Measurements from ENCODE around the gene CALY. TPM values are rescaled to one million over a fixed set of nuclear protein-coding genes. Genes with fewer than 3 reads are reported as not detected.

Gene CALY
- total RNA-seq, 1 donor from 2014 or later: 3.5 TPM

- TF ChIP-seq CTCF (IDR thresholded peaks at IDR 0.05): no peak
- Mint-ChIP-seq H3K9me3 (ENCODE audit: unreplicated experiment) (no peaks in the 10 kb centered on the region), H3K4me3 (ENCODE audit: unreplicated experiment) (no peak overlapping the region), H3K36me3 (ENCODE audit: unreplicated experiment) (peaks cover 64% of the 10 kb centered on the region), H3K4me1 (ENCODE audit: unreplicated experiment) (no peaks in the 10 kb centered on the region), H3K27me3 (ENCODE audit: unreplicated experiment) (no peaks in the 10 kb centered on the region), H3K27ac (ENCODE audit: unreplicated experiment) (no peak overlapping the region)
- DNase-seq (ENCODE audit: extremely low spot score, unreplicated experiment): no peak
These were observed 50.3 kb downstream of the CALY start for GRCh38 chr10:133286366-133286765.

GRCh38 chr10:133285217-133285616 lies 51.5 kb downstream of the CALY start:
- Mint-ChIP-seq H3K9me3 (ENCODE audit: unreplicated experiment) (no peaks in the 10 kb centered on the region), H3K4me1 (ENCODE audit: unreplicated experiment) (no peaks in the 10 kb centered on the region), H3K4me3 (ENCODE audit: unreplicated experiment) (no peak overlapping the region), H3K27ac (ENCODE audit: unreplicated experiment) (no peak overlapping the region), H3K27me3 (ENCODE audit: unreplicated experiment) (no peaks in the 10 kb centered on the region), H3K36me3 (ENCODE audit: unreplicated experiment) (peaks cover 59% of the 10 kb centered on the region)
- no peak for DNase-seq (ENCODE audit: extremely low spot score, unreplicated experiment)
- no peak for TF ChIP-seq CTCF (IDR thresholded peaks at IDR 0.05)

GRCh38 chr10:133283931-133284330 lies 52.8 kb downstream of the CALY start:
- Mint-ChIP-seq H3K4me3 (ENCODE audit: unreplicated experiment) (no peak overlapping the region), H3K27ac (ENCODE audit: unreplicated experiment) (no peak overlapping the region), H3K9me3 (ENCODE audit: unreplicated experiment) (no peaks in the 10 kb centered on the region), H3K27me3 (ENCODE audit: unreplicated experiment) (no peaks in the 10 kb centered on the region), H3K36me3 (ENCODE audit: unreplicated experiment) (peaks cover 50% of the 10 kb centered on the region), H3K4me1 (ENCODE audit: unreplicated experiment) (peaks cover 6% of the 10 kb centered on the region)
- TF ChIP-seq CTCF (IDR thresholded peaks at IDR 0.05): no peak
- DNase-seq (ENCODE audit: extremely low spot score, unreplicated experiment): no peak

GRCh38 chr10:133282846-133283390 lies 53.8 kb downstream of the CALY start:
- H3K9me3 Mint-ChIP-seq (ENCODE audit: unreplicated experiment): no peaks in the 10 kb centered on the region
- no peak for TF ChIP-seq CTCF (IDR thresholded peaks at IDR 0.05)

GRCh38 chr10:133281628-133282372 lies 54.9 kb downstream of the CALY start:
- Mint-ChIP-seq H3K4me1 (ENCODE audit: unreplicated experiment) (peaks cover 17% of the 10 kb centered on the region), H3K27me3 (ENCODE audit: unreplicated experiment) (no peaks in the 10 kb centered on the region), H3K4me3 (ENCODE audit: unreplicated experiment) (no peak overlapping the region), H3K9me3 (ENCODE audit: unreplicated experiment) (no peaks in the 10 kb centered on the region), H3K36me3 (ENCODE audit: unreplicated experiment) (peaks cover 39% of the 10 kb centered on the region), H3K27ac (ENCODE audit: unreplicated experiment) (no peak overlapping the region)
- no peak for TF ChIP-seq CTCF (IDR thresholded peaks at IDR 0.05)
- no peak for DNase-seq (ENCODE audit: extremely low spot score, unreplicated experiment)

More at GRCh38 chr10:133282846-133283390, 53.8 kb downstream of the CALY start:
- Mint-ChIP-seq H3K27ac (ENCODE audit: unreplicated experiment) (no peak overlapping the region), H3K36me3 (ENCODE audit: unreplicated experiment) (peaks cover 45% of the 10 kb centered on the region), H3K27me3 (ENCODE audit: unreplicated experiment) (no peaks in the 10 kb centered on the region), H3K4me1 (ENCODE audit: unreplicated experiment) (peaks cover 16% of the 10 kb centered on the region), H3K4me3 (ENCODE audit: unreplicated experiment) (no peak overlapping the region)
- no peak for DNase-seq (ENCODE audit: extremely low spot score, unreplicated experiment)

Measured in osteocyte (in vitro differentiated cells).